HG03066 (cell line): Measurements from ENCODE around the gene PDE3B.
"Not testable (repeated sequence)": the region's sequence is repeated elsewhere in the genome, so short reads cannot be mapped to it uniquely, and the experiment has no call there.

Experiments used
- ATAC-seq: cut with Tn5 transposase; IDR thresholded peaks from one replicate; pipeline ENCODE4 v1.9.1; 2021; ENCODE audit warnings: low read depth; ENCODE audit not compliant: unreplicated experiment

The PDE3B gene

GRCh38 chr11:14873632-14874031, 230.0 kb downstream of the PDE3B start:
- ATAC-seq = no peak

GRCh38 chr11:14875163-14875562, 231.6 kb downstream of the PDE3B start:
- no peak for ATAC-seq

GRCh38 chr11:14881576-14882193, 238.1 kb downstream of the PDE3B start:
- no peak for ATAC-seq

GRCh38 chr11:14882196-14882595, 238.6 kb downstream of the PDE3B start:
- no peak for ATAC-seq

- ATAC-seq = not testable (repeated sequence)
Observed at GRCh38 chr11:14883683-14884082, 240.1 kb downstream of the PDE3B start.

GRCh38 chr11:14884667-14885273, 241.2 kb downstream of the PDE3B start:
- ATAC-seq = no peak

GRCh38 chr11:14886513-14886912, 242.9 kb downstream of the PDE3B start:
- no peak for ATAC-seq

GRCh38 chr11:14891143-14892035, 247.8 kb downstream of the PDE3B start:
- peak; percentile 58 for ATAC-seq

- peak; percentile 95 for ATAC-seq
Observed at GRCh38 chr11:14892036-14892556, 248.5 kb downstream of the PDE3B start, which contains the start of gene CYP2R1. CYP2R1 (minus strand) TSS chr11:14892231; CDS start chr11:14892205, 26 bp downstream.

GRCh38 chr11:14892577-14892976, 249.0 kb downstream of the PDE3B start:
- ATAC-seq = no peak

- ATAC-seq = no peak
Observed at GRCh38 chr11:14894657-14895598, 251.3 kb downstream of the PDE3B start.

GRCh38 chr11:14898355-14898754, 254.8 kb downstream of the PDE3B start:
- ATAC-seq = no peak

- no peak for ATAC-seq
Observed at GRCh38 chr11:14898906-14899305, 255.3 kb downstream of the PDE3B start.

- ATAC-seq = no peak
Observed at GRCh38 chr11:14902650-14903350, 259.2 kb downstream of the PDE3B start.

GRCh38 chr11:14904745-14905103, 261.1 kb downstream of the PDE3B start:
- ATAC-seq = peak; percentile 46

- peak; percentile 53 for ATAC-seq
Observed at GRCh38 chr11:14905104-14906033, 261.8 kb downstream of the PDE3B start.

GRCh38 chr11:14906578-14906977, 263.0 kb downstream of the PDE3B start:
- no peak for ATAC-seq

- ATAC-seq = no peak
Observed at GRCh38 chr11:14906993-14907392, 263.4 kb downstream of the PDE3B start.
